HG03565 (cell line): ENCODE results near the gene ADORA1.

ENCODE experiments used
- ATAC-seq: cut with Tn5 transposase; IDR thresholded peaks from one replicate; pipeline ENCODE4 v1.9.1; 2021; ENCODE audit warnings: mild to moderate bottlenecking, moderate library complexity; ENCODE audit not compliant: unreplicated experiment

ADORA1 gene

DNA sequence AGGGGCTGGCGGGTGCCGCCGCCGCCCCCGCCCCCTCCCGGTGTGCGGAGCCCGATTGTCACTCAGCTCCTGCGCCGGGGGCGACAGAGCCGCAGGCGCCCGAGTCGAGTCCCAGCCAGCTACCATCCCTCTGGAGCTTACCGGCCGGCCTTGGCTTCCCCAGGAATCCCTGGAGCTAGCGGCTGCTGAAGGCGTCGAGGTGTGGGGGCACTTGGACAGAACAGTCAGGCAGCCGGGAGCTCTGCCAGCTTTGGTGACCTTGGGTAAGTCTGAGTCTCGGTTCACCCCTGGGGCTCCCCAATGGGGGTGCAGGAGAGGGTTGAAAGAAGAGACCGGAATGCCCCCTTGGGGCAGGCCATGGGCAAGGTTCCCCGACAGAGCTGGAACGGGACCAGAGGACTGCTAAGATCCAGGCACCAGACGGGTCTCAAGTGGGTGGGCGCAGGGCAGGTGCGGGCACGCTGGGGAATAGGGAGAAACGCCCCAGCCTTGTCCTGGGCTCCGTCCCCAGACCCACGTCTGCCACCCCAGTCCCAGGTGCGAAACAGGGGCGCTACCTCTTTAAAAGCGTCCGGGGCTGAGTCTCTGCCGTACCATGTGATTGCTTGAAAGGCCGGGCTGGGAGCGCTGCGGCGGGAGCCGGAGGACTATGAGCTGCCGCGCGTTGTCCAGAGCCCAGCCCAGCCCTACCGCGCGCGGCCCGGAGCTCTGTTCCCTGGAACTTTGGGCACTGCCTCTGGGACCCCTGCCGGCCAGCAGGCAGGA is at the start of gene ADORA1:
Gene ADORA1 (plus strand): TSS at position 61 of the 765 bp plus-strand sequence. CDS start 1,116 bp downstream, outside the sequence.
- ATAC-seq = no peak

- ATAC-seq = no peak
These were observed 49.6 kb upstream of the ADORA1 start for GRCh38 chr1:203077956-203078355.

- ATAC-seq = no peak
These were observed 49.0 kb upstream of the ADORA1 start for GRCh38 chr1:203078478-203078877.

DNA sequence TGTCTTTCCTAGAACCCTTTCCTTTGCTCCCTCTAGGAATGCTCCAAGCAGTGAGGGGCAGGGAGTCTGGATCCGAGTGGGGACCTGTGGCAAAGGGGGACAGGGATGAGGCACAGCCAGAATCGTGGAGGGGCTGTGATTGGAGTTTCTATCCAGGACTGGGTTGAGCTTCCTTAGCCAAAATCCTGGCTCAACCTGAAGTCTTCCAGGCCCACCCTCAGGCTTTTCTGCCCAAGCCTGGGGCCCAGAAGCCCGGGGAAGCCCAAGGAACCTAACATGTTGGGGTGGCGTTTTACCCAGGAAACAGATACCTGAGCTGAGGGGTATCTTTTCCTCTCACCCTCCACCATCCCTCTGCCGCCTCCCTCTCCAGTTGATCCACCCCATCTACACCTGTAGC is 47.1 kb upstream of the ADORA1 start:
- no peak for ATAC-seq

DNA sequence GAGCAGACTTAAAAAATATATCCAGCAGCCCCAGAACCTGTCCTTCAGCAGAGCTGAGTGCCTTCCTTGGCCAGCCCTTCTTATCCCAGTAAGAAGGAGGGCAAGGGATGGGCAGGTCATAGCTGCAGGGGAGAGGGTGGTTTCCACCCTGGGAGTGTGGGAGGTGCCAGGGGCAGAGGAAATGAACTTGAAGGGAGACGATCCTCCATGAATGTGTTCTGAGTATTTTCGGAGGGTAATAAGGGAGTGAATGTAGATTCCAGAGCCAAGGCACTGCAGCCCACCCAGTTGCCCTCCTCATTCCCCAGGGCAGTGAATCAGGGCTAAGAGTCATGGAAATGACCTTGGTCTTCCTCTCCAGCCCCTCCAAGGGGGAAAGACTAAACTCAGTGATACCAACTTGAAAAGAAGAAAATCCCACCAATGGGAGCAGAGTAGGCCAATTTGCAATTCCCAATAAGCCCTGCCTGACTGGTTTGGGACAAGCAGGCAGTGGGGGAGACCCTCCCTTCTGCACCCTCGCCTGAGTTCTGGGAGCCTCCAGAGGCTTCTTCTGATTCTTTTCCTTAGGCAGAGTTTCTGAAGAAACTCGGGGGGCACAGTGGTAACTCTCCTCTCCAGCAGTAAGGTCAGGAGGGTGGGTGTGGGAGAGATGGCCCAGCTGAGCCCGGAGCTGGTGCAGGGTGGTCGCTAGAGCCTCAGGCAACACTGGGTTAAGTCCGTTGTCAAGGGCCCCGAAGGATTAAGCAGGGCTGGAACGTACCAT is 45.9 kb upstream of the ADORA1 start:
- ATAC-seq = no peak

DNA sequence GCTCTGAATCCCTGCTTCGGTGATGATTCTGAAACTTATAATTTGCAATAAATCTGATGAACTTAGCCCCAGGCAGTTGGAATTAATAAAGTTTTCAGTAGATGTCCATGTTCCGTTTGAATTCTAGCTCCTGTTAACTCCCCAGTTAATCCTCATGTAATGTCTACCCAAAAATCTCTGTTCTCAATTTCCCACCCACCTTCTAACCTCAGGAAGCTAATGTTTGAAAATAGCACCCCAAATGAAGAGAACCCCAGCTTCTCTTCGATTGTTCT is 45.4 kb upstream of the ADORA1 start:
- ATAC-seq = no peak

GRCh38 chr1:203082571-203083462 is 44.7 kb upstream of the ADORA1 start:
- no peak for ATAC-seq

DNA sequence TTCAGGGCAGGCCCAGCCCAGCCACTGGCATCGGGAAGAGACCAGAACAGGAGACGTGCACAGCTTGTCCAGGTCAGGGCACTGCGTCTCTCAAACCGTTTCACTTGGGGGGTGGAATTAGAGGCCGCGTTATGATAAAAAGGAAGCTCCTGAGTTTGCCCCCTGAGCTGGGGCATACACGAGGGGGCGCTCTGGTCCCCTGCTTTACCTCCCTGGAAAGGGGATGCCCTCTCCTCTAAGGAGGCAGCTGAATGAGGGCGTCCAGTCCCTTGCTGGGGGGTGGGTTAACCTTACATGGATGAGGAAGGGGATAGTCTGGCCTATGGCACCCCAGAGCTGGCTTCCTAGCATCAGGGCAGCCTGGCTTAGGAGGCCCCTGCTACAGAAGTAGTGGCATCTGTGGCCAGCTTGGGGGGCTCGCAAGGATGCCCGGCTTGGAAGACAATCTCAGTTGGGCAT is 44.0 kb upstream of the ADORA1 start:
- no peak for ATAC-seq

DNA sequence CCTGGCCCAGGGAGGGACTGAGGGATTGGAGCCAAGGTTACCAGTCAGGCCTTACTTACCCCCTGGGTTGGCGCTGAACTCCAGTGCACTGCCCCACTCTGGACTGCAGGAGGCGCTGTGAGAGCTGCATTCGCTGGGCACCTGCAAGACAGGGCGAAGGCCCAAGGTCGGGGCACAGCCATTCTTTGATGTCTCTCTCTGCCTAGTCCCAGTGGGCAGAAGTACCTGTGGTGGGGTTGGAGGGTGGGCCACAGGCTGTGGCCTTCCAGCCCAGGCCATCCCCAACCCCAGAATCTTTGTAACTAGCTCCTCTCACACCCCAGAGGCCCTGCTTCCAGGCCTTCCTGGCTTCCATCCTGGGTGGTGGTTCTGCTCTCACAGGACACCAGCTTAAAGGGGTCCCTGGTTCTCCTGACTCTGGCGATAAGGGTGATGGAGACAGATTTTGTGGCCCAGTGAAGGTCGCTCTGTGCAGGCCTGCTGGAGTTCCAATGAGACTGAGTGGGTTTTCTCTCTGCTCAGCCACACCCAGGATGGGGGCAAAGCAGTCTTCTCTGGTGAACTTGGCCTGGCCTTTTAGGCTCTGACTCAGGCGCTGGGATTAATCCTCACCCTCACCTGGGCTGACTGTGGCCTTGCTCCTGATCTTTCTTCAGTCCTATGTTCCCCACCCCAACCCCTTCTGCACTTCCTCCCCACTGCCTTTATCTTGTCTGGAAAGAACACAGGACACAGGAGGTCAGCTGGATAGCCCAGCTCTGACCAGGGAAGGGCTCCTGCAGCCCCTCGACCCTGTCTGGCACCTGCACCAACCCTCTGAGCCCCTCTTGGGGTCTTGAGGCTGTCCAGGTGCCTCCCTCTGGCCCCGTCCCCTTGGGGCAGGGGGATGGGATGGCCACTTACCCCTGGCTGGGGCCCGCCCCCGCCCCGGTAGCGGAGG is 42.7 kb upstream of the ADORA1 start:
- ATAC-seq = no peak

DNA sequence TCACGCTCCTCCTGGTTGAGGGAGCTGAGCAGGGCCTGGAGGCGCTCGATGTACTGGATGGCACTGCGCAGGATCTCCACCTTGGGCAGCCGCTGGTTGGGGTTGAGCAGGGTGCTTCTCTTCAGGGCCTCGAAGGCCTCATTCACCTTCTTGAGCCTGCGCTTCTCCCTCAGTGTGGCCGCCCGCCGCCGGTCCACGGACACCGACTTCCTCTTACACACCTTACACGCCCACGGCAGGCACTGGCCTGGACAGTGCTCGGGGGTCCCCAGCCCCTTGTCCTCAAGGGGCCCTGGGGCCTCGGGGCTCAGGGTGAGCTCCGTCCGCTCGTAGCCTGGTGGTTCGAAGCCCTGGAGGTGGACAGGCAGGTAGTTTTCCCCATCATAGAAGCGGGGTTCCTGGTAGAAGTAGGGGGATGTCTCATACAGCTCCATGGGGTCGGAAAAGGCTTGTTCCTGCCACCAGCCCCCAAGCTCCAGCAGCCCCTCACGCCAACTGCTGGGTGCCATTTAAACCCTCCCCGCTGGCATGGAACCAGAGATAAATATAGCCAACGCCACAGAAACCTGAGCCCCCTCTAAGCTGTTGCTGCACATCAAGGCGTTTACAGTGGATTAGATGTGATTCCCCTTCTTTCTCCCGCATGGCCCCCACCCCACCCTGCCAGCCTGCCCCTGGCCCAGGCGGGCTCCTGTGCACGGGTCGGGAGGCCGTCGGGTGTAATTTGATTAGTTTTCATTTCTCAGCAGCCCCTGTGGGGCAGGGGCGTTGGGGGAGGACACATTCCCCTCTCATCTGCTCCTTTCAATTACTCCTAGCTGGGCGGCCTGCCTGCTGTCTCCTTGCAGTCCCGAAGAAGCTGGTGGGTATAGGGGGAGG is 41.8 kb upstream of the ADORA1 start, which contains the start of gene MYOG:
Gene MYOG (minus strand): TSS at position 485 of the 879 bp plus-strand sequence. CDS start 51 bp downstream, at position 434.
- no peak for ATAC-seq

DNA sequence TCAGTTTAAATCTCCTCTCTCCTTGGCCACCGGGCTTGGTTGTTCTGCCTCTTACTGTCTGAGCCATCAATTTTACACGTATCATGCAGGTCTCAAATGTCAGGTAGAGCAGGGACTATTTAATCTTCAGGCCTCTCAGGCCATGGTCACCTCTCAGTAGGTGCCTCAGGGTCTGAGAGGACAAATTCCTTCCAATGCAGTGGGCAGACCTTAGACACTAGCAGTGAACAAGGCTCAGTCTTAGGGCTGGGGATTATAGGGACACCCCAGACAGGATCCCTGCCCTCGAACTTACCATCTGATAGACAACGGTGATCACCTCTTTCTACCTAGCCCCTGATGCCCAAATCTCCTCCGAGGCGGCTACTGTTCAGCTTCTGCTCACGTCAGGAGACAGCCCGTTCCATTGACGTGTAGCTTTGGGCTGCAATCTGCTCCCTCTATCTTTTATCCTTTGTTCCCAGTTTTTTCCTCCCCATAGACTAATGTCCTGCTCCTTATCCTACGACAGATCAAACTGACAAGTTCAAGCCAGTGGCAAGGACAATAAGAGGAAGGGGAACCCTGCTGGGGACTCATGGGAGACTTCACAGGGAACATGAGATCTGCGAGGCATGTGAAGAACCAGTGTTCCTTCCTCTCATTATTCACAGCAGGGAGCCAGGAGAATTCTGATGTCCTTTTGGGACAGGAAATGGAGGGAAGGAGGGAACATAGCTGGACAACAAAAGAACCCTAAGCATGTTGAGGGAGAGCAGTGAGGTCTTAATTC is 40.3 kb upstream of the ADORA1 start:
- ATAC-seq = no peak

DNA sequence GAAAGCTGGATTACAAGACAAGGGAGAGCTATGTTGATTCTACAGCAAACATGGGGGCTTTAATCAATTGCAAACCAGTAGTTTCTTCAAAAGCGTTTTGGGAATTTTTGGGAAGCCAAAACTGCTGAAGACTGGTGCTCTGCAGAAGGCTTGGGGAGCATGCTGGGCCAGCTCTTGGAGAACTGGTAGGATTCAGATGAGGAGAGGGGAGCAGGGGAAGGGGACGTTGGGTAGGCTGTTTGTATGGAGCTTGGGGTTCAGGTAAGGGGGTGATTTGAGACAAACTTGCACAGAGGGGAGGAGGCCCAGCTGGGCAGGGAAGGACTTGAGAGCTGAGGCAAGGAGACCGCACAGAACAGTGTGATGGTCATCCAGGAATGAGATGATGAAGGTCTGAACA is 39.1 kb upstream of the ADORA1 start:
- ATAC-seq = no peak

DNA sequence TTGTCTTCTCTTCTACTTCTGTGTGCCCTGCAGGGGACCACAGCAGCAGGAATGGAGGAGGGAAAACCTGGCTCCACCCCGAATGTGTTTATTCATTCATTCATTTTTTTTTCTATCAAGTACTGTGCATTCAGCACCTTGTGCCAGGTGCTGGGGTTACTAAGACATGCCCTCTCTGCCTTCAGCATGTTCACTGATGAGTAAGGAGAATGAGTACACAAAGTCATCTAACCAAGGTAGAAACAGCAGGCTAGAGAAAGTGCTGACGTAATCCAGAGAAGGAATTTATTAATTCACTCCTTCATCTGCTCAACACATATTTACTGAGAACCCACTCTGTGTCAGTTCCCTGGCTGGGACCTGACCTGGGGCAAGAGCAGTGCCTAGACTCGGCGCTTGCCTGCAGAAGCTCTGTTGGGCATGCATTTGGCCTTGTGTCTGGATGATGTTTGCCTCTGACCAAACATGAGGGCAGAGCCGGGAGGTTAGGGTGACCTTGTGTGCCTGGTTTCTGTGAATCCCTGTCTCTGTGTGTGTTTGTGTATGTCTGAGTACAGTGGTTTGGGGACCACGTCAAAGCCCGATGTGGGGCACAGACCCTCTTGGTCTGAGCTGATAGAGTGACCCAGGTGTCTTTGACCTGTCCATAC is 38.4 kb upstream of the ADORA1 start:
- no peak for ATAC-seq

- ATAC-seq = no peak
These were observed 37.9 kb upstream of the ADORA1 start for GRCh38 chr1:203089651-203090045.

DNA sequence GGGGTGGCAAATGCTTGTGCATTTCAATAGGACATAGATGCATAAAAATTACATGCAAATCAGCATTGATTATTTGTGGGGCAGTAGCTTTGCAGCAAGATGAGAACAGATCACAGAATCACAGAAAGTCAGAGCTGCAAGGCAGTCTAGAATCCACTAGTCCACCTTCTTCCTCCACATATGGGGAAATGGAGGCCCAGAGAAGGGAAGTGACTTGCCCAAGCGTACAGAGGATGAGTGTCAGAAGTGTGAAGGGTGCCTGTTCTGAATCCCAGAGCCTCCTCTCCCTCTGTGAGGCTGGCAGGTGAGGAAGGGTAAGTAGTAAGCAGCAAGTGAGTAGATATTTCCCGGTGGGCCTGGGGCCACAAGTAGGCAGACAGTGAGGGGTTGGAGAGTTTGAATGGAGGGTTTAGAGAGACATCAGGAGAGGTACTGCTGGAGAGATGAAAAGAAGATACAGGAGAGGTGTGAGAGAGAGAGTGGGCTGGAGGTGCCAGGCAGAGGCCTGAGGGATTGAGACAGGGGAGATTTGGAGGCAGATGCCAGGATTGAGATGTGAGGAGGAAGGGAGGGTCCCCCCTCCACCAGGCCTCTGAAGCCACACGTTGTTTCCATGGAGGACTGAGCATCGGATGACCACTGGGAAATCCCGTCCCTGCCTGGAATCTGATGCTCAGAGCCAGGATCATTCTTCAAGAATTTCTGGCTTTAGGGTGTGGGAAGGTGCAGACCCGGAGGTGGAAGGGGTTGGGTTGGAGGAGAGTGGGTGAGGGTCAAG is 36.9 kb upstream of the ADORA1 start:
- ATAC-seq = no peak

GRCh38 chr1:203091199-203091477 is 36.4 kb upstream of the ADORA1 start:
- ATAC-seq = no peak

- ATAC-seq = no peak
These were observed 35.7 kb upstream of the ADORA1 start for GRCh38 chr1:203091761-203092330.
